CD4-positive, alpha-beta T cell treated with Interleukin-6 at 100 ng/mL for 8 hours (primary cell): ENCODE data around the gene GRID1.

Experiments used
- DNase-seq: peaks from one replicate; pipeline ENCODE4 v3.0.0-alpha.2; 2020; ENCODE audit warnings: mixed read lengths, low spot score

Gene GRID1

DNA sequence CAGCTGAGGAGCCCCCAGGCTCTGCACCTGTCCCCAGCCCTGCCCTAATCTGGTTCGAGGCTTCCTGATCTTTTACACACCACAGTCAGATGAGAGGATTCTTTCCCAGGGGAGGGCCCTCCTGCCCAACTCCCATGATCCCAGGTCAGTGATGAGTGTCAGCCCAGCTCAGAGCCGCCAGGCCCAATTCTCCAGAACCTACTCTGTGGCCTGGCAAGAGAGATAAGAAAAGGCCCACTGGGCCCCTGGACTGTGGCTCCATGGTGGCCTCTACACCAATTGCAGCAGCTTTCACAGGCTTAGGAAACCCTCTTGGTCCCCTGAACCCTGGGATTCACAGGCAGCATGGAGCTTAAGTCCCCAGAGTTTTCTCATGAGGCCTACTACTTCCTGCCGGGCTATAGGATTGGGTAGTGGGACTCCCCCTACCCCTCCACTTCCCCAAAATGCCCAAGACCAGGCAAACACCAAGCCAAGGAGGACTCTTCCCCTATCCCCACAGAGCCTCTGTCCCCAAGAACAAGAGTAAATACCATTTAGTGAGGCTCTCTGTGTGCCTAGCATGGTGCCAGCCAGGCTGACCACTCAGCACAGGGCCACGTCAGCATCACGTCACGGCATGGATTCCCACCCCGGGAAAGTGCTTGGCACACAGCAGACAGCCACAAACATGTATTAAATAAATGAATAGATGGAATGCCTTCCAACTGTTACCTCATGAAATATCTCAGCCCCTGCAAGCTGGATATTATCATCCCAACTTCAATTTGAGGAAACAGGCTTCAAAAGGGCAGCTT is 100.0 kb downstream of the GRID1 start:
- no peak for DNase-seq

DNA sequence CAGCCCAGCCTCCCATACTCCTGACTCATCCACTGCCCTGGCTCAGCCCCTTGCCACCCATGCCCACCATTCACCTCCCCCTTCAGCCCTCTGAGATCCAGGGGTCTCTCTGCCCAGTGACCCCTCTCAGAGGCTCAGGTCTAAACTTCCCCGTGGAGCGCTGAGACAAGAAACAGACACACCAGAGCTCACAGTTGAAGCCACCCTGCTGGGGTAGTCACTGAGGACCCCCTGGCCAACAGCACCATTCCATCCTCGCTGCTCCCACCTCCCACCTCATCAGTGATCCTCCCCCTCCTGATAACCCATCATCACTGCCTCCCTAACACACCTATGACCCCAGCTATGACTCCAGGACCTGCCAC is 100.7 kb downstream of the GRID1 start:
- no peak for DNase-seq

DNA sequence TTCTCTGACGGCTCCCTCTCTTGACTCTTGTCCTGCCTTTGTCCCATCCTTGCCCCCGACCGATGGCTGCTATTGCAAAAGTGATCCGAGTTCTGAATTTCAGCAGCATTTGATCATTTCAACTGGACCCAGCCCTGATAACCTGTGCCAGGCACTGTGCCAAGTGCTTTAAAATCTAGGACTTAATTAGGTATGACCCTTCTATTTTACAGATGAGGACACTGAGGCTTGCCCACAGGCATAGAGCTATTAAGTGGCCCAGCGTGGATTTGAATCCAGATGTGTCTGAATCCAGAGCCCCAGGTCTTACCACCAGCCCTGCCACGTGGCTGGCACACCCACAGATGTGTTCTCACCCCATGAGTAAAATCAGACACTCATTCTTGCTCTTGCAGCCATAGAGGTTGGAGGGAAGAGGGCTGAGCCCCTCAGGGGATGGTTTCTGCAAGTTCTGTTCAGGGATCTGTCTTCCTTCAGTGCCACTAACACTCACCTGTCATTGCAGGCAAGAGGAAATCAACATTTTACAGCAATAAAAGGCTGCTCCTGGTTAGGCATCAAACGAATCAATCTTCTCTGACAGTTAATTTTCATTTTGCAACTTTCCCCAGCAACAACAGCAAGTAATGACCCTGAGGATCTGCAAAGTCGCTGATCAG is 101.2 kb downstream of the GRID1 start:
- no peak for DNase-seq

DNA sequence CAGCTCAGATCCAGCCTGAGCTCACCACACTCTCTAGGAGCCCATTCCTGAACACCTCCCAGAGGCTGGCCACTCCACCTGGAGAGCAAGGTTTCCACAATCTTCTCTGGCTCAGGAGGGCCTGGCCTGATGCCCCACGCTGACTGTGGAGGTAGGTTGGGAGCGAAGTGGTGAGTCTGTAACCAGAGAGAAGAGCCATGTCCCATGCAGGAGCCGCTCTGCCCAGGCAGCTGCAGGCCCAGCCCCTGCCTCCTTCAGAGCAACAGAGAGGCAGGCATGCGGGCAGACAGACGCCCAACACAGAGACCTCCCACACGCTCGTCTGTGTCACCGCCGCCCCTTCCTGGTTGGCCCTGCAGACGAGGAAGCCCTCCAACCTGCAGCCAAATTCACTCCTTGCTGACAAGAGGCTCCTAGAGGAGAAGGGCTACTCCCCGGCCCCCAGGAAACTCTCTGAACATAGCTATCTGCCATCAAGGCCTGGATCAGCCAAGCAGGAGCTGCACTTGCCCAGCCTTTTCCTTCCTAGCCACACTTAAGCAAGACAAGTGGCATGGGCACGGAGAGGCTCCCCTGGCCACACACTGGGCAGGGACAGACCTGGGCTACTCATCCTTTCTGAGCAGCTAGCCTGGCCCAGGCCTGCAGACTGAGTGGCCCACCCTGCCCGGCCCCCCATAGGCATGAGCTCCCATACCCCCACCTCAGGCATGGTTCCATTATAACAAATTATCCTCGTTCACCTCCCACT is 101.9 kb downstream of the GRID1 start:
- no peak for DNase-seq

DNA sequence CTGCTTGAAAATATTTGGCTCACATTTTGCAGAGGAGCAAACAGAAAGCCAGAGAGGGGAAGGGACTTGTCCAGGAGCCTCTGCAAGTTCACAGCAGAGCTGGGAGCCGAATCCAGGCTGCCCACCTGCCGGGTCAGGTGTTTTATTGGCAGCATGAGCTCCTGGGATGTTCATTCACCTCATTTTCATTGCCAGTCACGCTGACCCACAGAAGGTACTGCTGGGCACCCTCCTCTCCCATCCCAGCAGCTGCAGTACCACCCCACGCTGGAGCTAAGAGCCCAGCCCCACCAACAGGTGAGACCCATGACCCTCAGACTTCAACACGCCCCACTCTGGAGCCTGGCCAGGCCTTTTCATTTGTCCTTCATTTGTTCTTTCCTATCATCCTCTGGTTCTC is 102.7 kb downstream of the GRID1 start:
- DNase-seq, result no peak

DNA sequence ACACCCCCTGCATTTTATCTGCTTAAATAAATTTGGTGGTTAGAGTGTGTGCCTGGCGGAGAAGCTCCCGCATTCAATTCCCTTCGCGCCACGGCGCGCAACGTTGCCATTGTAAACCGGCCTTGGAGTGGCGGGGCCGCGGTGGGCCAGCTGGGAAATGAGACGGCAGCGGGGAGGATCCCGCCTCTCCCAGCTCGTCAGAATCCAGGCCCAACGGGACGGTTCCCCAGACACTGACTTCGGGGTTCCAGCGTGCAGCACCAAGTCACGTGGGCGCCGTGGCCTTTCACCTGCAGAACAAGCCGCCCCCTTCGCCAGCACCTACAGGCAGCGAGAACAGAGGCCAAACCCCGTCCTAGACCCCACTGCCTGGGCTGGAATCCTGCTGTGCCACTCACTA is 103.4 kb downstream of the GRID1 start:
- DNase-seq, result no peak

DNA sequence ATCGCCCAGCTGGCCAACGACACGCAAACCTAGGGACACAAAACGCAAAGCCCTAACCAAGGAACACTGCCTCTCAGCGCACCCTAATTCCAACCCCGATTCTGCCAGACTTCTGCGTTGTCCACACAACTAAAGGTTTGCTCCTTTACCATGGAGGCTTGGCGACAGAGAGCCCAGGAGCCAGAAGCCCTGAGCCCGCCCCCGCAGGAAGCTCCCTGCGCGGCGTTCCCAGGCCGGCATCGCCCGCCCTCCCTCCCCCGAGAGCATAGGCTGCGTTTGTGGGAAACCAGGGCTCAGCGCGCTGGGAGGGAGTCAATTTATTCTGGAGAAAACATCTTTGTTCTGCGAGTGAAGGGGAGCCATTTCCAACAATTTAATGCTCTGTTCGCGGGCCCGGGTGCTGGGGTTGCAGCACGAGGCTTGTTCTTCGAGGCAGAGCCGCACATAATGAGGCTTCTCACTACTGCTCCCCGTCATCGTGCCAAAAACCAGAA is 103.9 kb downstream of the GRID1 start:
- DNase-seq, result no peak

DNA sequence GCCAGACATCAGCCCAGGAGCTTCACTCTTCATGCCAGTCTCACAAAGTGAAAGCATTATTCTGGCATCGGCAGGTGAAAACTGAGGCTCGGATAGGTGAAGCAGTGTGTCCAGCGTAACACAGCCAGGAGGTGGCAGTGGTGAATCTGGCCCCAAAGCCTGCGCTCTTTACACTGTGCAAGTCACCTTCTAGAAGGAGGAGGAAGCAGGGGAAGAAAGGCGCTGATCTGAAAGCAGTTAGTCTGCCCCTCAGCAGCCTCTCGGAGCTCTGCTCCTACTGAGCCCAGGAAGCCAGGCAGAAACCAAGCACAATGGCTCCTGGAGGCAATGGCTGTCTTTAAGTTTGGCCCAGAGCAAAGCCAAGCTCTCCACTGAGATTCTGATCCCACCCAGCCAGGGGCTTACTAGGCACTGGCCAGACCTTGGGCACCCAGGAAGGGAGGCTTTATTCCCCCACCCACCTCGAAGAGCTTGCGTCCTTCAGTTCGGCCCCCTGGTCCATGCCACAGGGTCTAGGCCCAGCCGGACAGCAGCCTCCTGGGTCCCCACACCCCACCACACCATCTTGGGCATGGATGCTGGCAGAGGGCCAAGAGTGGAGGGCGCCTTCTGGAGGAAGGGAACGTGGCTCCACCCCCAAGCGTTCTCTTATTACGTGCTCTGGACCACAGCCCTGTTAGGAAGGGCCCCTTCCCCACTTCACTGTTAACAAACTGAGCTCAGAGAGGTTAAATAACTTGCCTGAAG is 104.5 kb downstream of the GRID1 start:
- DNase-seq, result no peak

DNA sequence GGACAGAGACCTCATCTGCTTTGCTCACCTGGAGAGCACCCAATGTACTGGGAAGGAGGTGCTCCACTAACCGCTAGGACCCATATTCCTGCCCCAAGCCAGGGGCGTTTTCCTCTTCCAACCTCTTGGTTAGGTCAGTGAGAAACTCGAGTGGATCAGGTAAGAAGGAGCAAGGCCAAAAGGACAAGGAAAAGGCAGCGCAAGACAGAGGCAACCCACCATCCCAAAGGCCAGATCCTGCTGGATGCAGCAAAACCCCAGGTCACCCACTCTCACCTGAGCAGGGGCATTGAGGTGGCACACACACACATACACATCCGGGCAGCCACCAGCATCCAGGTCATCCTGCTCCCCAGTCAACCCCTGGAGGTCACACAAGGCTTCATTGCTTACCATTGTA is 105.1 kb downstream of the GRID1 start:
- no peak for DNase-seq

DNA sequence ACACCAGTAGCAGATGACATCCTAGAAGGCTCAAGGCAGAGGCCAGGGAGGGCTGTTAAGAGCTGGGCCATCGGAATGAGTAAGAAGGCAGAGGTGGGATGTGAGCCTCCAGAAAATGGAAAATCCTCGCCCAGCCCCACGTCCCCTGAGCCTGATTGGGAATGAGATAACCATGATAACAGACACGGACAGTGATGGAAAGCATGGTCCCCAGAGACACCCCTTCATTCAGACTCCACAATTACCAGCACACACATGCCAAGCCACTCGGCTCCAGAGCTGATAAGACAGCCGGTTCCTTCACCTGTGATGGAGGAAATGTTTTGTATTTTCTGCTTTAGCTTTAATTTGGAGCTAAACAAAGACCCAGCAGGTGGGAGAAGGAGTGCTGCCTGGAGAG is 106.0 kb downstream of the GRID1 start:
- no peak for DNase-seq

DNA sequence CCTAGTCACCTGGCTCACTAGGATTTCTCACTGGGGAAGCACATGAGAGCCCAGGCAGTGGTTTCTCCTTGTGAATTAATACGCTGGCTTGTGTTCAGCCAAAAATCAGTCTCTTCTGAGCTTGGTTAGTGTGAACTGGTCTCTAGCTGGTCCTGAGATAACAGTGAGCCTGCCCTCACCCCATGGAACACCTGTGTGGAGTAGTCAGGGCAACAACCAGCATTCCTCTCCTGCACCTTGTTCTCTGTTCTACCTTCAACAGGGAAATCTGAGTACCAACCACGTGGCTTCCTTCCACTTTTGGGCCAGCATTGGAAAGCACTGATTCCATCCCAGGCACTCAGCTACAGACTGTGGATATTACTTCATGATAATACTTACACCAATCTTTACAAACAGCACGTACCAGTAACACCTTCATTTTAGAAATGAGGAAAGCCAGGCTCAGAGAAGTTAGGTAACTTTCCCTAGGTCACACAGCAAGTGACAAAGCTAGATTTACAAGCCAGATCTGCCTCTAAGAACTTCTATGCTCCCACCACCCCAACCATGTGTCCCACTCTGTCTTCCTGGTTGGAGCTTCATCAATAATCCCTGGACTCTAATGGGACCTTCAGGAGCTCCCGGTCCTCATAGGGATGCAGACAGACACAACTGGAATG is 106.6 kb downstream of the GRID1 start:
- no peak for DNase-seq

DNA sequence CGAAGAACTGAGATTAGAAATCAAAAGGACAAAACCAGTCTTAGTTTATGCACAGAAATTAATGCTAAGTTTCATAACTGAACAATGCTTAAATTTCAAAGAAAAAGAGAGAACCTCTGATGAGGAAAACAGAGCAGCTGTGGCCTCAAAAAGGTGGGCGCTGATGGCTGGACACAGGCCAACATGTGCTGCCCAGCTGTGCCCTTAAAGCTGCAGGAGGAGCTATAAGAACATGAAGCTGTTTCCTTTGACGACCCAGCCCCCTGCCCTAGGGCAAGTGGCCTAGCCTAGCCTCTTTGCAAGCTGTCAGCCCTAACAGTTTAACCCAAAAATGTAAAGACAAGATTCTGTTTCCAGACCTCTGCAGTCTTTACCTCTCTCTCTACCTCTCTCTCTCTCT is 107.7 kb downstream of the GRID1 start:
- DNase-seq, result no peak

DNA sequence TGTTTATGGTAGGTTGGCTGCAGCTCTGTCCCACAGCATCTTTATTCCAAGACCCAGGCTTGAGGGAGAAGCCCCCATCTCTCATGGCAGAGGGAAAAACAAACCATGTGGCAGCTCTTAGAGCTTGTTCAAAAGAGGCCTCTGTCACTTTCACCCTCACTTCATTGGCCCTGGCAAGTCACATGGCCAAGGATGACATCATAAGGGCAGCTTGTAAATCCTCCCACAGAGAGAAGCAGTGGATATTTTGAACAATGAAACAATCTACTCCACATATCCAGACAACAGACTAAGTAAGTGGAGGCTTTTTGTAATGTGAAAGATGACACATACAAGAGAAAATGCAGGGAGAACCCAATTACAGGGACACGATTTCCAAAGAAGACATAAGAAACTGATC is 108.1 kb downstream of the GRID1 start:
- no peak for DNase-seq

DNA sequence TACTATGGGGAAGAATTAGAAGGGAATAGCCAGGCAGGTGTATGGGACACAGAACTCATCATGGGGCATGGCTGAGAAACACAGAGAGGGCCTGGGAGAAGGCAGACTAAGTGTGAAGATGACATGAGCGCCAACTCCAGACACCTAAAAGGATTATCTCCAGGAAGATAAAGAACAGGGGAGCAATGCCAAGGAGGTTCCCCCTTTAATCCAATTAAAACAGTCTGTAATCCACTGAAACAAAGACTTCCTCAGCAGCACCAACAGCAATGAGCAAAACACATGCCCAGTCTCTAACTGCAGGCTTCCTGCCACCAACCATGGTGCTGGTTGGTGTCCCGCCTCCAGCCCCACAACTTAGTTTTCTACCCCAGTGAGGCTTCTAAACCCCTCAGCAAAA is 108.9 kb downstream of the GRID1 start:
- DNase-seq, result no peak

DNA sequence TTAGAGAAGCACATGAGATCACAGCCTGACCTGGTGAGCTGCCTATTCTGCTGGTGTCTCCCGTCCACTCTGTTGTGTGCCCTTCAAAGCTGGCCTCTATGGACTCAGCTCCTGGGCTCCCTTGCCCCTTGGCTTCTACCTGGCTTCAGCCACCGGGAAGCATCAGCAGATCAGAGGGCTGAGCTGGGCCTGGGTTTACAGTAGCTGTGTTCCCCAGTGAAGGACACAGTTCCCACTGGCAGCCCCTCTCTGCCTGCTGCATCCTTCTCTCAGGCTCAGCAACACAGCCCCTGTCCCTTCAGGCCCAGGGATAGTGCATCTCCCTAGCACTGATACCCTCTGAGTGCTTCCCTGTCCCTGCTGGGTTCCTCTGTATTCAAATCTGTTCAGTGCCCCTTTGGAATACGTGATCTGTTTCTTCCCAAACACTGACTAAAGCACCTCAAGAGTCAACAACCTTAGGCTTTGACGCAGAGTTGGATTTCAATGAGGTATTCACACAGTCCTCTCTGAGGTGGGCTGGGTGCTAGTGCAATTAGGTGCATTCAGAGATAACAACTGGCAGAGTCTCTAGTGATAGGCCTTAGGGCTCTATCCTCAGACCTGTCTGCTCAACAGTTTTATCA is 109.8 kb downstream of the GRID1 start:
- no peak for DNase-seq

DNA sequence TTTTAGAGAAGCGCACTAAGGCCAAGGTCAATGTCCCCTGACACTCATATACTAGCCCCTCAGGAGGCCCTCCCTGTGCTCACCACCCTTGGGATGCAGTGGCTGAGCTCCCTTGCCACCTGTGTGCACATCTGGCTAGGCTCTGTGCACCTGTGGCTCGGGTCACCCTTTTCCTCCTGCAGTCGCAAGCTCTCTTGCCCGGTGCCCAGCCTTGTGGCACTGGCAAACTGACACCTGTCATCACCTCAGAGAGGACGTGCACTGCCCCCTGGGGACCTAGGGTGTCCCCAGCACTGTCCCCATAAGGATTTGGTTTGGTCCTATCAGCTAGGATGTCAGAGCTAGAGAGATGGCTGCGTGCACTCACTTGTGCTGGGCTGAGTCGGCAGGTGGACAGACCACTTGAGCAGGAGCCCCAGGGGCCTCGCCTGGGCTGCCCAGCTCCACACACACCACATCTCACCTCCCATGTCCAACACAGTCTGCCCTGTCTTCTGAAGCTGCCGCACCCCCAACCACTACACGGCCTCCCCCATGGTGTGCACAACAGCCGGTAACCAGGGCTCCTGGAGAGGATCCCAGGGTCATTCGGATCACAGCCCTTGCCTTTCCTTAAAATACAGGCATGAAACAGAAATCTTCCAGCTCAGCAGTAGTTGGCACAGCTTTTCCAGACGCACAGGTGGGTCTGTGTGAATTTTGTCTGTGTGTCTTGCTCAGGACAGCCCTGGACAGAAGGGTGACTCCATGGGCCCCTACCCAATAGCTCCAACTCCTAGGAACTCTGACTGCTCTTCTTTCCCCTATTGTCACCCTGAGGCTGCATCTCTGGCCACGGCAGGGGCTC is 111.0 kb downstream of the GRID1 start:
- no peak for DNase-seq

DNA sequence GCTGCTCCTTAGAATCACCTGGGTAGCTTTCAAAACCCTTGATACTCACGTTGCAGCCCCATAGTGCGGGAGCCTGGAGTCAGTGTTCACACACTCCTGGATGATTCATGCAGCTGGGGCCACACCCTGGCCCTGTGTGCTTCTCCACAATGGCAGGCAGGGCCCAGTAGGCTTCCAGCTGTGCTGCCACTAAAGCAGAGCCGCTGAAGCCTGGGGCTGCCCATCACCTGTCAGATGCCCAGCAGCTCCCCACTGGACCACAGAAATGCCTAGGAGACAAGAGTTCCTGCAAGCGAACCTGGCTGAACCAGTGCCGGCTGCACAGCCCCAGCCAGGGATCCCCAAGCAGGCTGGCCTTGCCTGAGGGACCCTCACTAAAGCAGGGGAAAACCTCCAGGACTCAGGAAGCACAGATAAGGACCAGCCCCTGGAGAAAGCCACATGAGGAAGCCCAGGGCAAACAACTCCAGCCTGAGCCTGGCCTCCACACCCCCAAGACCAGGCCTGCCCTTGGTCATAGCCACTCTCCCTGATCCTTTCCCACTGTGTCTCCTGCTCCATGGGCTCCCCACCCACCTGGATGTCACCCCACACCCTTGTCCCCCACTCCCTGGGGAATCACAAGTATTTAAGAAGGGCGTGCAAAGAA is 111.9 kb downstream of the GRID1 start:
- DNase-seq, result no peak

DNA sequence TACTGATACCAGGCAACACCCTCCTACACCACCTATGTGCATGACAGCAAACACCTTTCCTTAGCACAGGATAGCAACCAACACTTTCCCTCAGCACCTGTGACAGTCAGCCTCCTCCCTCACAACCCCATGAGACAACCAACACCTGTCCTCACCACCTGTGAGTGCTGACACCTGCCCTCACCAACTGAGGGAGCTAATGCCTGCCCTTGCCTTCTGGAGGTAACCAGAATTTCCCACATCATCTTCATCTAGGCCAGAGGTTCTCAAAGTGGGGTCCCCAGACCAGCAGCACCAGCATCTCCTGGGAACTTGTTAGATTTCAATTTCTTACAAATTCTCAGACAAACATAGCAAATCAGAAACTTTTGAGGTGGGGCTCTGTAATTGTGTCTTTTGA is 112.5 kb downstream of the GRID1 start:
- no peak for DNase-seq

DNA sequence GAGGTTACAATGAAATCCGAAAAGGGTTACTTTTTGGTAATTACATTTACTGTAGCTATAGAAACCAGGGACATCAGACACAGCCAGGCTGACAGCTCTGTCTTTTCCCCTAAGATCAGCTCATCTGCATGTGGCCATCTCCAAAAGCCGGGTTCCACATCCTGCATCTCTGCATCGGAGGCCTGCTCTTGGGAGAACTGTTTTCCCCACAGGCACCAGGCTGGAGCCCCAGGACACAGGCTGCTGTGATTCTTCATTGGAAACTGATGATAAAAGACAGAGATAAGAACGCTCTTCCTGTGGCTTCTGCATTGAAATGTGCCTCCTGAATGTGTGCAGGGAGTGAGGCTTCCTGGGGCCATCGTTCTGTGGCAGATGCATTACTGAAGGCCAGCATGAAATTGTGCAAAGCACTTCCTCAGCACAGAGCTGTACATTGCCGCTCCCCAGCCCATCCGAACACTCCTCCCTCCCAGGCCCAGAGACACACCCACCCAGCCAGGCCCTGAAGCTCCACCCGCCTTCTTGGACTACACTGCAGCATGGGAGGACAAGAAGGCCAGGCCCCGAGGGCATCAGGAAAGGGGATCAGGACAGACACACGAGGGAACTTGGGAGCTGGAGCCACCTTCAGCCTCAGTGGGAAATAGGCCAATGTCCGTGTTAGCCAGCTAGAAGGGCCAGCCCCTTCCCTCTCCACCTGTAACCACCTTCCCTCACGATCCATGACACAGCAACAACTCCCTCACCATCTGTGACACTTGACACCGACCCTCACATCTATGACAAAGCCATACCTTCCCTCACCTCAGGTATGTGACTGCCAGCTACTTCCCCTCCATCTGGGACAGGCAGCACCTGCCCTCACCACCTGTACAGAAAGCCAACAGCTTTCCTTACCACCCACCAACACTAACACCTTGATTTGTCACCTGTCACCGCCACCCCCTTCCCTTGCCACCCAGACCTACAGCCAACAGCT is 113.2 kb downstream of the GRID1 start:
- no peak for DNase-seq
